D721Med (cell line): ENCODE results near the gene WFDC2.

Experiments
- DNase-seq: peaks from one replicate; pipeline ENCODE4 v3.0.0; 2011; ENCODE audit warnings: low spot score; ENCODE audit not compliant: insufficient read length
- FAIRE-seq: peaks from 2 replicates; lab custom pipeline; 2011; peaks lifted over from hg19 to GRCh38; lab: Jason Lieb, UNC
- TF ChIP-seq, protein P1 (sequence below): IDR thresholded peaks from 2 replicates; pipeline ENCODE4 v1.5.1; 2012; ENCODE audit warnings: mild to moderate bottlenecking, control low read depth; ENCODE audit not compliant: insufficient read depth; ENCODE audit errors: missing control alignments

Gene WFDC2

DNA sequence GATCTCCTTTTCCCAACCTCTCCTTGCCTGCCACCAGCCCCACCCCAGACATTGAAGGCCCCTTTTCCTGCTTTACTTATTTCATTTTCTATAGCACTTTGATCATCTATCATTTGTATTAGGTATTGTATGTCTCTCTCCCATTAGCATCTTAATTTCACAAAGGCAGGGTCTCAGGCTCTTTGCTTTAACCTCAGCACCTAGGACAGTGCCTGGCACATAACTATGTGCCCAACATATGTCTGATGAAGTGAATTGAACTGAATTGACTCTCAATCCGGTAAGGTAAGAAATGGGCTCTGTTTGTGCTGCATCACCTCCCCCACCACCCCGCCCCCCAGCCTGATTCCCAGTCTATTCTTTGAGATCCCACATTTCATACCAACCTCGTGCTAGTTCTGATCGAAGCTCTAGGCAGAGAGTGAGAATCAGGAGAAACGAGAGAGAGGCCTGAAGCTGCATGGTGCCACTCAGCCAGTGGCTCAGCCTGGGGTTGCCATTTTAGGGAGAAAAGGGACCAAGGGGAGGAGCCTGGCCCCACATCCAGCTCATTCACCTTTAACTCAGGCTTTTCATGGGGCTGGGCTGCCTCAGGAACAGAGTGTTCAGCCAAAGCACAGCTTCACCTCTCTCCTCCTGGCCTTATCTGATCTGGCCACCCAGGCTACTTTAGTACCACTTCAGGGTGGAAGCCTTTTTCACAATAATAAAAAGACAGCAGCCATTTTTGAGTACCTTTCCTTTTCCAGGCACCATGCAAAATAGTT, 45.8 kb downstream of the WFDC2 start, which contains the start of gene SPINT3:
TSS of gene SPINT3 (minus strand) at position 476 of the 767 bp plus-strand sequence. CDS start at position 462, 14 bp downstream.
- TF ChIP-seq, protein P1, sequence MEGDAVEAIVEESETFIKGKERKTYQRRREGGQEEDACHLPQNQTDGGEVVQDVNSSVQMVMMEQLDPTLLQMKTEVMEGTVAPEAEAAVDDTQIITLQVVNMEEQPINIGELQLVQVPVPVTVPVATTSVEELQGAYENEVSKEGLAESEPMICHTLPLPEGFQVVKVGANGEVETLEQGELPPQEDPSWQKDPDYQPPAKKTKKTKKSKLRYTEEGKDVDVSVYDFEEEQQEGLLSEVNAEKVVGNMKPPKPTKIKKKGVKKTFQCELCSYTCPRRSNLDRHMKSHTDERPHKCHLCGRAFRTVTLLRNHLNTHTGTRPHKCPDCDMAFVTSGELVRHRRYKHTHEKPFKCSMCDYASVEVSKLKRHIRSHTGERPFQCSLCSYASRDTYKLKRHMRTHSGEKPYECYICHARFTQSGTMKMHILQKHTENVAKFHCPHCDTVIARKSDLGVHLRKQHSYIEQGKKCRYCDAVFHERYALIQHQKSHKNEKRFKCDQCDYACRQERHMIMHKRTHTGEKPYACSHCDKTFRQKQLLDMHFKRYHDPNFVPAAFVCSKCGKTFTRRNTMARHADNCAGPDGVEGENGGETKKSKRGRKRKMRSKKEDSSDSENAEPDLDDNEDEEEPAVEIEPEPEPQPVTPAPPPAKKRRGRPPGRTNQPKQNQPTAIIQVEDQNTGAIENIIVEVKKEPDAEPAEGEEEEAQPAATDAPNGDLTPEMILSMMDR = no peak
- no peak for FAIRE-seq
- DNase-seq = no peak

DNA sequence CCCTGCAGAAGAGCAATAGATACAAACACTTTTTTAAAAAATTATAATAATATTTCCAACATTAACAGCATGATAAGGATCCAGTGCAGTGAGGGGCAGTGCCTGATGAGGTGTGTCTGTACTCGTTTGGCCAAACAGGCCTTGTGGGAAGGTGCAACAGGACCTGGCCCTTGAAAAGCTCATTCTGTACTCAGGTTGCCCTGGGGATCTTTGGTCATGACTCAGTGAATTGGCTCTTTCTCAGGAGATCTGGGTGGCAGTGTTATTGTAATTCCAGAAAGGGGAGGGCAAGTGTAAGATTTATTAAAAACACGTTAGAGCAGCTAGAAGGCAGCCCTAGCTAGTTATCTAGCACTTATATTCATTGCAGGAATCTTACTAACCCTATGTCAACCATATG, 48.7 kb downstream of the WFDC2 start:
- DNase-seq (no peak), FAIRE-seq (no peak)
- TF ChIP-seq, protein P1 = no peak

DNA sequence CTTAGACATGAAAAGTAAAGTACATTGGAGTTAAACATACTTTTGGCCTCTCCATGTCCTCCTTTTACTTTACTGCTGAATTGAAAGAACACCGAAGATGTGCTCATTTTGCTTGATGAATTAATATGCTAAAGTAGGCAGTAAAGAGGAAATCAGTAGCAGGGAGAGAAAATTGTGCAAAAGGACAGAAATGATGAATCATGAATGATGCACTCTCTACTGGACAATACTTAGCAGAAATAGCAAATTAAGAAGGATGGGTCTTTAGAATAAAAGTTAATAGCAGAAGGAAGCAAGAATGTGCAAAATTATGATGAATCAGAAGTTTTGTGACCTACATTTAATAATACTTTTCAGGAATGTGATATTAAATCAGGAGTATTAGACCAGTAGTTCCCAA, 54.3 kb downstream of the WFDC2 start:
- no peak for FAIRE-seq
- no peak for DNase-seq

DNA sequence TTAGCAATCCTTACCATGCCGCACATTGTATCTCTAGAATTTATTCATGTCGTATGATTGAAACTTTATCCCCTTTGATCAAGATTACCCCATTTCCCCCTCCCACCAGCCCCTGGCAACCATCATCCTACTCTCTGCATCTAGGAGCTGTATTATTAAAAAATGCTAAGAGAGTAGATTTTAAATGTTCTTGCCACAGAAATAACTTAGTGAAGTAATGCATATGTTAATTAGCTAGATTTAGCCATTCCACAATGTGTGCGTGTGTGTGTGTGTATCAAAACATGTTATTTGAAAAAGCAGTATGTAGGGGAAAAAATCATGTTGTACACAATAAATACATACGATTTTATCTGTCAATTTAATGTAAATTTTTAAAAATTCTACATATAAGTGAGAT, 57.7 kb downstream of the WFDC2 start:
- DNase-seq = no peak
- no peak for FAIRE-seq
- TF ChIP-seq, protein P1 = no peak

More for the DNA sequence above, 54.3 kb downstream of the WFDC2 start:
- TF ChIP-seq, protein P1 = no peak
